HUES48 (cell line): Measurements from ENCODE around the gene CALM3.

Source experiments
- H3K27ac ChIP-seq: one replicate; pipeline ENCODE4 v1.7.0; 2013; ENCODE audit warnings: low read depth, low read length, inconsistent platforms
- H3K27me3 ChIP-seq: 2 replicates; pipeline ENCODE4 v1.6.1; 2013; ENCODE audit warnings: mild to moderate bottlenecking, low read length; ENCODE audit not compliant: control insufficient read depth, insufficient read depth
- H3K36me3 ChIP-seq: 2 replicates; pipeline ENCODE4 v1.6.1; 2013; ENCODE audit warnings: low read length; ENCODE audit not compliant: control insufficient read depth, insufficient read depth
- H3K4me1 ChIP-seq: 2 replicates; pipeline ENCODE4 v1.6.1; 2013; ENCODE audit warnings: mild to moderate bottlenecking, low read length; ENCODE audit not compliant: control insufficient read depth, insufficient read depth
- H3K4me3 ChIP-seq: 2 replicates; pipeline ENCODE4 v1.5.1; 2013; ENCODE audit warnings: mild to moderate bottlenecking, low read depth, low read length
- H3K9ac ChIP-seq: 2 replicates; pipeline ENCODE4 v1.6.1; 2013; ENCODE audit warnings: mild to moderate bottlenecking, low read depth, low read length, moderate library complexity
- H3K9me3 ChIP-seq: 2 replicates; pipeline ENCODE4 v1.6.1; 2013; ENCODE audit warnings: low read length; ENCODE audit not compliant: control insufficient read depth, insufficient read depth

Gene CALM3

GRCh38 chr19:46574533-46574932 lies 26.6 kb upstream of the CALM3 start:
- no peaks in the 10 kb centered on the region for H3K4me1 ChIP-seq
- no peak overlapping the region for H3K9ac ChIP-seq
- H3K36me3 ChIP-seq = no peaks in the 10 kb centered on the region
- H3K9me3 ChIP-seq = no peaks in the 10 kb centered on the region
- H3K27me3 ChIP-seq = no peaks in the 10 kb centered on the region
- H3K27ac ChIP-seq = no peak overlapping the region
- H3K4me3 ChIP-seq = no peak overlapping the region

GRCh38 chr19:46578450-46578849 lies 22.7 kb upstream of the CALM3 start:
- Histone ChIP-seq H3K9me3 (no peaks in the 10 kb centered on the region), H3K4me1 (no peaks in the 10 kb centered on the region), H3K36me3 (no peaks in the 10 kb centered on the region), H3K4me3 (no peak overlapping the region), H3K27ac (no peak overlapping the region), H3K27me3 (no peaks in the 10 kb centered on the region), H3K9ac (no peak overlapping the region)

- Histone ChIP-seq H3K27me3 (no peaks in the 10 kb centered on the region), H3K4me1 (no peaks in the 10 kb centered on the region), H3K27ac (no peak overlapping the region), H3K4me3 (no peak overlapping the region), H3K9me3 (no peaks in the 10 kb centered on the region), H3K36me3 (no peaks in the 10 kb centered on the region), H3K9ac (no peak overlapping the region)
These were observed 21.7 kb upstream of the CALM3 start for GRCh38 chr19:46579361-46579879.

GRCh38 chr19:46580247-46580646 lies 20.9 kb upstream of the CALM3 start:
- Histone ChIP-seq H3K27ac (no peak overlapping the region), H3K9me3 (no peaks in the 10 kb centered on the region), H3K4me3 (no peak overlapping the region), H3K4me1 (no peaks in the 10 kb centered on the region), H3K27me3 (no peaks in the 10 kb centered on the region), H3K9ac (no peak overlapping the region), H3K36me3 (no peaks in the 10 kb centered on the region)

- Histone ChIP-seq H3K9me3 (no peaks in the 10 kb centered on the region), H3K27ac (no peak overlapping the region), H3K4me3 (no peak overlapping the region), H3K36me3 (no peaks in the 10 kb centered on the region), H3K4me1 (no peaks in the 10 kb centered on the region), H3K9ac (no peak overlapping the region), H3K27me3 (no peaks in the 10 kb centered on the region)
These were observed 15.6 kb upstream of the CALM3 start for GRCh38 chr19:46585539-46585938.

GRCh38 chr19:46586294-46586693 lies 14.8 kb upstream of the CALM3 start:
- H3K4me1 ChIP-seq = no peaks in the 10 kb centered on the region
- H3K4me3 ChIP-seq = no peak overlapping the region
- H3K9me3 ChIP-seq = no peaks in the 10 kb centered on the region
- no peaks in the 10 kb centered on the region for H3K36me3 ChIP-seq
- H3K27me3 ChIP-seq = no peaks in the 10 kb centered on the region
- no peak overlapping the region for H3K27ac ChIP-seq
- H3K9ac ChIP-seq = no peak overlapping the region

- H3K4me1 ChIP-seq = no peaks in the 10 kb centered on the region
- H3K27ac ChIP-seq = no peak overlapping the region
- no peak overlapping the region for H3K4me3 ChIP-seq
- H3K27me3 ChIP-seq = no peaks in the 10 kb centered on the region
- H3K9ac ChIP-seq = no peak overlapping the region
- no peaks in the 10 kb centered on the region for H3K36me3 ChIP-seq
- no peaks in the 10 kb centered on the region for H3K9me3 ChIP-seq
These were observed 13.3 kb upstream of the CALM3 start for GRCh38 chr19:46587861-46588260.

- Histone ChIP-seq H3K36me3 (no peaks in the 10 kb centered on the region), H3K27me3 (no peaks in the 10 kb centered on the region), H3K4me1 (no peaks in the 10 kb centered on the region), H3K9me3 (no peaks in the 10 kb centered on the region), H3K9ac (no peak overlapping the region), H3K27ac (no peak overlapping the region), H3K4me3 (no peak overlapping the region)
These were observed 9.9 kb upstream of the CALM3 start for GRCh38 chr19:46591254-46591653.

GRCh38 chr19:46591870-46592269 lies 9.3 kb upstream of the CALM3 start:
- Histone ChIP-seq H3K4me1 (no peaks in the 10 kb centered on the region), H3K27me3 (no peaks in the 10 kb centered on the region), H3K4me3 (no peak overlapping the region), H3K36me3 (no peaks in the 10 kb centered on the region), H3K9me3 (no peaks in the 10 kb centered on the region), H3K27ac (no peak overlapping the region), H3K9ac (no peak overlapping the region)

- H3K4me3 ChIP-seq = no peak overlapping the region
- H3K27me3 ChIP-seq = no peaks in the 10 kb centered on the region
- no peak overlapping the region for H3K9ac ChIP-seq
- H3K27ac ChIP-seq = no peak overlapping the region
- H3K4me1 ChIP-seq = no peaks in the 10 kb centered on the region
- no peaks in the 10 kb centered on the region for H3K9me3 ChIP-seq
- no peaks in the 10 kb centered on the region for H3K36me3 ChIP-seq
These were observed 5.1 kb upstream of the CALM3 start for GRCh38 chr19:46596008-46596407.

GRCh38 chr19:46598372-46598917 lies 2.7 kb upstream of the CALM3 start:
- Histone ChIP-seq H3K27ac (no peak overlapping the region), H3K36me3 (no peaks in the 10 kb centered on the region), H3K9ac (no peak overlapping the region), H3K9me3 (no peaks in the 10 kb centered on the region), H3K27me3 (no peaks in the 10 kb centered on the region), H3K4me1 (peaks cover 6% of the 10 kb centered on the region), H3K4me3 (no peak overlapping the region)
